Measurements from ENCODE around the gene TIMP2.

Gene TIMP2

DNA sequence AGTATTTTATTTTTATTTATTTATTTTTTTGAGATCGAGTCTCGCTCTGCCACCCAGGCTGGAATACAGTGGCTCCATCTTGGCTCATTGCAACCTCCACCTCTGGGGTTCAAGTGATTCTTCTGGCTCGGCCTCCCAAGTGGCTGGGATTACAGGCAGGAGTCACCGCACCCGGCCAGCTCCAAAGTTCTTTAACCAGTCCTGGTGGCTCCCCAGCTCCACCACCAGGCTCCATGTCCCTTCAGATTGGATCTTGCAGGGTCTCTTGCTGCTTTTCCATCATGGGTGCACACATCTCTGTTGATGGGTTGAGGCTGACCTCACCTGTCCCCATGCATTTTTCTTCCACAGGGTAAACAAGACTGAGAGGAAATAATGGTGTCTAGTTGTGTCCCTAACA is 76.2 kb downstream of the TIMP2 start:
- Histone ChIP-seq H3K4me3 (ENCODE audit: insufficient read length, low read depth) (no peak overlapping the region), H3K9me3 (ENCODE audit: insufficient read depth, low read length) (no peaks in the 10 kb centered on the region), H3K9ac (ENCODE audit: insufficient read length, low read depth) (no peak overlapping the region), H3K4me1 (ENCODE audit: insufficient read depth, insufficient read length) (peaks cover 2% of the 10 kb centered on the region), H3K27me3 (ENCODE audit: insufficient read depth, insufficient read length) (no peaks in the 10 kb centered on the region), H3K36me3 (ENCODE audit: insufficient read depth, insufficient read length, low read length) (peaks cover 15% of the 10 kb centered on the region)
- DNase-seq (ENCODE audit: low read depth, low spot score), result no peak
- no peak for TF ChIP-seq ZNF274 (IDR thresholded peaks at IDR 0.05; ENCODE audit: low read depth, low read length)
- no peak for TF ChIP-seq YY1 (IDR thresholded peaks at IDR 0.05; ENCODE audit: insufficient read depth, insufficient read length)
- no peak for TF ChIP-seq SUZ12 (IDR thresholded peaks at IDR 0.05; ENCODE audit: extremely low read depth, insufficient read depth, insufficient read length)

DNA sequence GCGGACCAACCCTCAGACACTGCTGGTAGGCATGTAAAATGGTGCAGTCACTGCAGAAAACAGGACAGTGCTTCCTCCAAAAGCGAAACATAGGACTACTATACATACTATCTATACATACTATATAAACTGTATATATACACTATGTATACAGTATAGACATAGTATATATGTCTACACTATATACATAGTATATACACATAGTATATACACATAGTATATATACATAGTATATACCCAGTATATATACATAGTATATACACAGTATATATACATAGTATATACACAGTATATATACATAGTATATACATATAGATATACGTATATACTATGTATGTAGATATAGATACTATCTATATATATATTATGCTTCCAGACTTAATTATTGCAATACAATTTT is 78.1 kb downstream of the TIMP2 start:
- Histone ChIP-seq H3K9me3 (ENCODE audit: insufficient read depth, low read length) (no peaks in the 10 kb centered on the region), H3K4me1 (ENCODE audit: insufficient read depth, insufficient read length) (no peaks in the 10 kb centered on the region), H3K9ac (ENCODE audit: insufficient read length, low read depth) (no peak overlapping the region), H3K4me3 (ENCODE audit: insufficient read length, low read depth) (no peak overlapping the region), H3K36me3 (ENCODE audit: insufficient read depth, insufficient read length, low read length) (peaks cover under 1% of the 10 kb centered on the region), H3K27me3 (ENCODE audit: insufficient read depth, insufficient read length) (no peaks in the 10 kb centered on the region)
- TF ChIP-seq SUZ12 (IDR thresholded peaks at IDR 0.05; ENCODE audit: extremely low read depth, insufficient read depth, insufficient read length), result no peak
- no peak for TF ChIP-seq ZNF274 (IDR thresholded peaks at IDR 0.05; ENCODE audit: low read depth, low read length)
- no peak for TF ChIP-seq YY1 (IDR thresholded peaks at IDR 0.05; ENCODE audit: insufficient read depth, insufficient read length)
- no peak for DNase-seq (ENCODE audit: low read depth, low spot score)

DNA sequence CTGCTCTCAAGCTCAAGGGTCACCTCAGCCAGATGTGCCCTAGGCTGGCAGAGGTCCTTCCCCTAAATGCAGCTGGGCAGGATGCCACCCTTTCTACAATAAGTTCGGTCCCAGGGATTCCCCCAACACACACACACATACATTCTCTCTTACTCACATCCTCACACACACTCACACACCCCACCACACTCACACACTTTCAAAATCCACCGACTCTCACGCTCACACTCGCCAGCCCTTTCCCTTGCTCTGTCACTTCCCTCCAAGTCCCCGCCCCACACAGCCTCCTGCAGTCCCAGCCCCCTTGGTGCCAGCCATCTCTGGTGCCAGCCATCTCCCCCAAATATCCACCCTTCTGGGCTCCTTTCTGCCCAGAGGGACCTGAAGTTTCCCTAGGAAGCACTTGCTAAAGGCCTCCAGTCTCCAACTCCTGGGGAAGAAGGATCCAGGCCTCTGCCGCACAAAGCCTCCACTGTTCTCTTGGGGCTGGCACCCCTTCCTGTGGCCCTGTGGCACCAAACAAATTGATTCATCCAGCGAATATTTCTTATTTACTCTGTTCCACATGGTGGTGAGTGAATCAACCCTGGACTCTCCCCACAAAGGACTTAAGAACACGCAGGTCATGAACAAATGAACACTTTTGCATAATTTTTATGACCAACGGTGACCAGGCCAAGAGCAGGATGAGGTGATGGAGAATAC is 80.7 kb downstream of the TIMP2 start:
- Histone ChIP-seq H3K9ac (ENCODE audit: insufficient read length, low read depth) (no peak overlapping the region), H3K36me3 (ENCODE audit: insufficient read depth, insufficient read length, low read length) (no peaks in the 10 kb centered on the region), H3K27me3 (ENCODE audit: insufficient read depth, insufficient read length) (no peaks in the 10 kb centered on the region), H3K4me1 (ENCODE audit: insufficient read depth, insufficient read length) (no peaks in the 10 kb centered on the region), H3K4me3 (ENCODE audit: insufficient read length, low read depth) (no peak overlapping the region), H3K9me3 (ENCODE audit: insufficient read depth, low read length) (no peaks in the 10 kb centered on the region)
- no peak for DNase-seq (ENCODE audit: low read depth, low spot score)
- no peak for TF ChIP-seq YY1 (IDR thresholded peaks at IDR 0.05; ENCODE audit: insufficient read depth, insufficient read length)
- TF ChIP-seq ZNF274 (IDR thresholded peaks at IDR 0.05; ENCODE audit: low read depth, low read length), result no peak
- no peak for TF ChIP-seq SUZ12 (IDR thresholded peaks at IDR 0.05; ENCODE audit: extremely low read depth, insufficient read depth, insufficient read length)

DNA sequence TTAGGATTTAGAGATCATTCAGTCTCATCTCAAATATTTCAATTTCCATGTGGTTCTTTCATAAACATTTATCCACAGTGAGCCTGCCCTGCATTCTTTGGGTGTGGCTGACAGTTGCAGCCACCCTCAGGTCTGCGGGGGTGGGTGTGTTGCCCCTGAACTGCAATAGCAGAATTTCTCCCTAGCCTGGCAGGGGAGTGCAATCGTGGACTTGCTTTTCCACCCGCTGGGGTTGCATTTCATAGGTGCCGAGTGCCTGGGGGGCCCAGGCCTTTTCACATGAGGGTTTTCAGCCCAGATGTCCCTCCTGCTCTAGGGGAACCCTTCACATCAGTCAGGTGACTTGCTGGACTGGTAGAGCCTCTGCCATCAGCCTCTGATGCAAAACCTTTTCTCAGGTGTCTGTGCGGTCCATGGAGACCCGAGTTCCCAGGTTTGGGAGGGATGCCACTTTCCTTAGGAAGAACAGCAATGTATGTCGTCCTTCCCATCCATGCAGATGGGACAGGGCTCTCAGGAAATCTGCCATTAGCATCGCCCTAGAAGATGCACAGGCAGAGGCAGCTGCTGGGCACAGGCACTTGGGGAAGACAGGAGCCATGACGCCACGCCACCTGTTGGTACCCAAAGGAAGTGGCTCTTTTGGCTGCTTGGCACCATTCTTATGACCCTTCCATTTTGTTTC is 82.2 kb downstream of the TIMP2 start:
- no peak overlapping the region for H3K4me3 ChIP-seq (ENCODE audit: insufficient read length, low read depth)
- peak; percentile 33 for TF ChIP-seq YY1 (IDR thresholded peaks at IDR 0.05; ENCODE audit: insufficient read depth, insufficient read length)
- no peak for TF ChIP-seq SUZ12 (IDR thresholded peaks at IDR 0.05; ENCODE audit: extremely low read depth, insufficient read depth, insufficient read length)
- TF ChIP-seq ZNF274 (IDR thresholded peaks at IDR 0.05; ENCODE audit: low read depth, low read length), result no peak
- no peaks in the 10 kb centered on the region for H3K27me3 ChIP-seq (ENCODE audit: insufficient read depth, insufficient read length)
- no peak overlapping the region for H3K9ac ChIP-seq (ENCODE audit: insufficient read length, low read depth)
- no peaks in the 10 kb centered on the region for H3K9me3 ChIP-seq (ENCODE audit: insufficient read depth, low read length)
- DNase-seq (ENCODE audit: low read depth, low spot score), result no peak
- peaks cover 7% of the 10 kb centered on the region for H3K36me3 ChIP-seq (ENCODE audit: insufficient read depth, insufficient read length, low read length)
- H3K4me1 ChIP-seq (ENCODE audit: insufficient read depth, insufficient read length), result no peaks in the 10 kb centered on the region

DNA sequence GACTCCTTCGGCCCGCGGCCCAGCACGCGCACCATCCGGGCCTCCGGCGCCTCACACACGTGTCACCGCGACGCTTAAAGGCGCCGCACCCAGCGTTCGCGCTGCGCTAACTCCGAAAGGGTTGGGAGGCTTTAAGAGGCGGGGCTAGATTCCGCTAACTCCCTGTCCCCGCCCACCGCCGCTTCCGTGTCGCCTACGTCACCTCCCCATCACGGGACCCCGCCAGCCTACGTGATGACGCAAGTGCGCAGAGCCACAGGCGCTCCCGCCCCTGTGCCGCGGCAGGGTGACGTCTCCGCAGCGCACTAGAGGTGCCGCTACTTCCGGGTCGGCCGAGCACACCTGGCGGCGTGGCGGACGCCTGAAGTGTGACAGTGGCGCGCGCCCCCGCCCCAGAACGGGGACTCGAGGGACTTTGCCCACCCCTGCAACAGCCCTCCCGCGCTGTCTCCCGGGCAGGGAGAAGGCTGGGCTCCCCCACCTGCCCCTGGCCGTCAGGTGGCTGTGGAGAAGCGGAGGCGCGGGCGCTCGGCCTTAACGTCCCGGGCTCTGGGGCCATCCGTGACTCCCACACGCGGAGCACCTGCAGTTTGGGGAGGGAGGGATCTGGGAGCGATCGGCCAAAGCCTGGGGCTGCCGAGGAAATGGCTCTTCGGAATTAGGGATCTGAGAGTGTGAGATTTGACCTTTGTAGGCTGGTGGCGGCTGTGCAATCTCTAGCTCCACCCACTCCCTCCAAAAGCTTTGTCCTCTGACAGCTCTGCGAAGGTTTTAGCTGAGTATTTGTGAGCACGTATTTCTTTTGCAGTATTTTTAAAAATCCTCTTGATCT is 84.2 kb downstream of the TIMP2 start, which contains the start of gene USP36:
TSS of gene USP36 (minus strand) at position 35 of the 832 bp plus-strand sequence. CDS start 4,451 bp downstream, outside the sequence.
- peaks cover 28% of the 10 kb centered on the region for H3K36me3 ChIP-seq (ENCODE audit: insufficient read depth, insufficient read length, low read length)
- no peak for TF ChIP-seq SUZ12 (IDR thresholded peaks at IDR 0.05; ENCODE audit: extremely low read depth, insufficient read depth, insufficient read length)
- no peak for TF ChIP-seq YY1 (IDR thresholded peaks at IDR 0.05; ENCODE audit: insufficient read depth, insufficient read length)
- TF ChIP-seq ZNF274 (IDR thresholded peaks at IDR 0.05; ENCODE audit: low read depth, low read length), result no peak
- H3K9me3 ChIP-seq (ENCODE audit: insufficient read depth, low read length), result no peaks in the 10 kb centered on the region
- DNase-seq (ENCODE audit: low read depth, low spot score), result peak; percentile 97
- no peaks in the 10 kb centered on the region for H3K4me1 ChIP-seq (ENCODE audit: insufficient read depth, insufficient read length)
- H3K4me3 ChIP-seq (ENCODE audit: insufficient read length, low read depth), result peak within 1 kb of the TSS; percentile 95
- no peaks in the 10 kb centered on the region for H3K27me3 ChIP-seq (ENCODE audit: insufficient read depth, insufficient read length)
- H3K9ac ChIP-seq (ENCODE audit: insufficient read length, low read depth), result peak within 1 kb of the TSS; percentile 96

DNA sequence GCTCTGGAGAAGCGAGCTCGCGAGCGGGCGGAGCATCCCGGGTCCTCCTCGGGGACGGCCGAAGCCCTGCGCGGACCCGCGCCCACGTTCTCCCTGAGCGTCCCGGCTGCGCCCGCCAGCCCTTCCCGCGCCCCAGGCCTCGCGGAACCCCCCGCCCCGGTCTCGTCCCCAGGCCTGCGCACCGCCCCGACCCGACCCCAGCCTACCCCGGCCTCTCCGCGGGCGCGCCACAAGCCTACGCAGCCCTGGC is 84.7 kb downstream of the TIMP2 start:
- TF ChIP-seq ZNF274 (IDR thresholded peaks at IDR 0.05; ENCODE audit: low read depth, low read length), result no peak
- no peak for TF ChIP-seq YY1 (IDR thresholded peaks at IDR 0.05; ENCODE audit: insufficient read depth, insufficient read length)
- no peak for TF ChIP-seq SUZ12 (IDR thresholded peaks at IDR 0.05; ENCODE audit: extremely low read depth, insufficient read depth, insufficient read length)
- peak overlapping the region; percentile 96 for H3K9ac ChIP-seq (ENCODE audit: insufficient read length, low read depth)

More for the DNA sequence above, 84.7 kb downstream of the TIMP2 start:
- no peaks in the 10 kb centered on the region for H3K27me3 ChIP-seq (ENCODE audit: insufficient read depth, insufficient read length)
- DNase-seq (ENCODE audit: low read depth, low spot score), result no peak
- H3K36me3 ChIP-seq (ENCODE audit: insufficient read depth, insufficient read length, low read length), result peaks cover 33% of the 10 kb centered on the region
- peak overlapping the region; percentile 95 for H3K4me3 ChIP-seq (ENCODE audit: insufficient read length, low read depth)
- no peaks in the 10 kb centered on the region for H3K4me1 ChIP-seq (ENCODE audit: insufficient read depth, insufficient read length)
- no peaks in the 10 kb centered on the region for H3K9me3 ChIP-seq (ENCODE audit: insufficient read depth, low read length)

All from NT2/D1 (cell line).